COR-L47 (cell line): ENCODE measurements around the gene RAB6B.
A peak's percentile ranks its signal among the peaks of the same experiment; 100 is the strongest.

Source experiments
- DNase-seq: peaks from one replicate; lab custom pipeline; 2025; lab: John Stamatoyannopoulos, UW

Gene RAB6B

DNA sequence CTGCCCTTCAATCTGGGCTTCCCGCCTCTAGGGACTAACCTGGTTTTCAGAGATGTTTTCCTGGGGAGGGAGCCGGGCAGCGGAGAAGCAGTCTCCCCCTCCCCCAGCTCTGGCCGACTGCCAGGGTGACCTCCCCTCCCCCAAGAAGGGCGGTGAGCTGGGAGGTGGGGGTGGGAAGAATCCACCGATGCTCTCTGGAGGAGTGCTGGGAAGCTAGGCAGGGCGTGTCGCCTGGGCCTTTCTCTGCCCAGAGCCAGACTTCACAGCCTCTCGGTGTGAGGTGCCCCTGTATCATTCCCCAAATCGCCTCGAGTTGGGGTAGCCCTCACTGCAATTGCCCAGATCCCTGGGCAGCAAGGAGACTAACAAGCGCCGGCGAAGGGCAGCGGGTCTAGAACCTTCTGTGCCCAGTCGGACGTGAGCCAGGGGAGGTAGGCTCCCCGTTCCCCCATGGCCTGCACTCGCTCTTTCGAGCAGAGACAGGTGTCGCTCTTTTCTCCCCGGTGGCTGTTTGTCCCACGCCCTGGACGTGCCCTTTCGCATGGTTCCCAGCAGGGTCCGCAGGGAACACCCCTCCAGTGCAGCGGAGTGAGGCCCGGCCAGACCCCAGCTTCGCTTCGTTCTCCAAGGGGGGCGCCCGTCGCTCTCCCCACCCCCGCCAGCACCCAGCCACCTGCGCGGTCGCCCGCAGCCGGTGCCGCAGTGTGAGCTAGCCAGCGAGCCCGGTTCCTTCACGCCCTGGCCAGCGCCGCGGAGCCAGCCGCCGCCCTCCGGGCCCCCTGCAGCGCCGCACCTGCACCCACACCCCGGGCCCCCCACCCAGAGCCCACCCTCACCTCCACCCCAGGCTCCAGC is 1.1 kb downstream of the RAB6B start:
- peak; percentile 63 for DNase-seq

DNA sequence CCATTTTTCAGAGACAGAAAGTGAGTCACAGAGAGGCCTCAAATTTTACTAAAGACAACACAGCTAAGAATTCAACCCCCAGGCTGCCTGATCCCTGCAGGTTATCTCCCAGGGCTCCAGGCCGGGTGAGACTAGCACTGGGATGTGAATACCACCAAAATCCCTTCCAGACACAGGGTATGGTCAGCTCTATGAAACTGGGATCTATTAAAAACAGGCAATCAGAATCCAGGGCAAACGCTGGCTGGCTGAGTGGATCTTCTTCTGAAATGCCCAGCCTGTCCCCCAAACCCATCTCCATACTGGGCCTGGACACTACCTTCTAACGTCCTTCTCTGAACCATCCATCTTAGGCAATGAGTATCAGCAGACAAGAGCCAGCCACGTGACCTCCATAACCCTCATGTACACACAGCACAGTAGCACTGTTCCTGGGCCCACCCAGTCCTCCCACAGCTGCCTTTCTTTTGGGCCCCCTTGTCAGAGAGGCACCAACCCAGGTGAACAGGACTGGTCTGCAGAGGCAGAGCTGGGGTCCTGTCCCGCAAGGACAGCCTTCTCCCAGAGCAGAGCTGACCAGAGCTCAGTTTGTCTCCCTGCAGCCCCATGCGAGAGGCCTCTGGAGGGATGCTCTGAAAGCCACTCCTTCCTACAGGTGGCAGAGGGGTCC is 1.9 kb downstream of the RAB6B start:
- DNase-seq, result no peak

DNA sequence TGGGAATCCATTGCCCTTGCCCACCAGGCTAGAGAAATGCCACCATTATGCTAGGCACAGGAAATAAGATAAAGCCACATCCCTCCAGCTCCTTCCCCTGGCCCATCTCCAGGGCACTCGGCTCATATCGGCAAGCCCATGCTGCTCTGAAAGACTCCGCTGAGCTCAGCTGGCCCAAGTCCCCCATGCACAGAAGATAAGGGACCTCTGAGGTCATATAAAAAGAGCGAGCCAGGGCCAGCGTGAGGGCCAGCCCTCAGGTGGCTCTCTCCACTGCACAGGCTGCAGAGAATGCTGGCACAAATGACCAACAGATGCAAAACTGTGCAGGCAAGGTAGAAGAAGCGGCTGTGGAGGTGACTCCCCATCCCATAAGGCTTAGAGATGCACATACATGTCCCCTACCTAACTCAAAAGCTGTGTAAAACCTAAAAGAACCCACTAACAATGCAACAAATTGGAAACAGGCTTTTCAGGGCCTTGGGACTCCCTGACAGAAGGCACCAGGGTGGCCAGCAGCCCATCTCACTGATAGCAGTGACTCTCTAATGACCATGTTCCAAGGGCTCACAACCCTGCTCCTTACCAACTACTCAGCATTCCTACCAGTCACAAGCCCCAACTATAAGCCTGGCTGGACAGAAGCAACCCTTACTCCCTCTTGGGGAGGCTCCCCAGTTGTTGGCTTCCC is 3.0 kb downstream of the RAB6B start:
- DNase-seq, result no peak

DNA sequence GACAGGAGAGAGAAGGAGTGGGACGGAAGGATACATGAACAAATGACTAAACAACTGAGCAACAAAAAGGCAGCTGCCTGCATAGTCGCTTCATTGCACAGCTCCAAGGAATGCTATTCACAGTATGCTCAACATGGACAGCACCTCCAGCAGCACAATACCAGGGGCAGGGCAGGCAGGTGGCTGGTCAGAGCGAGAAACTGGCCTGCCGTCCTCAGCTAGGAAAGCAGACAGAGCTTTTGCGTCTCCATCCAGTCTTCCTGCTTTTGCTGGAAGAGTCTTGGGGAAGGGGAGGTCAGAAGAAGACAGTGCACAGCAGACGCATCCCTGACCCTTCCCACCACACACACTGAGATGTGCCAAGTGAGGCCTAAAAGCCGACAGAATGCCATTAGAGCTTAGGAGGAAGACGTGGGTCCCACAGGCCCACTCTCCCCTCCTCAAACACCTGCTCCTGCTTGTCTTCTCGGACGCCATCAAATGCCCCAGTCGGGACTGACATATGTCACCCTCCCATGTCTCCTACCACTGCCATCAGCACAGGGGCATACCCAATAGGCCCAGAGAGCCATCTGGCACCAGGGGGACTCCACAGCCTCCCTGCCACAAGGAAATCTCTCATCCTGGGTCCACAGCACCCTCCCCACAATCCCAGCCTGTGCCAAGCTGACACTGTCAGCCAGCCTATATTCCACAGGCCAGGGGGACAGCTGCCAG is 3.9 kb downstream of the RAB6B start:
- no peak for DNase-seq

DNA sequence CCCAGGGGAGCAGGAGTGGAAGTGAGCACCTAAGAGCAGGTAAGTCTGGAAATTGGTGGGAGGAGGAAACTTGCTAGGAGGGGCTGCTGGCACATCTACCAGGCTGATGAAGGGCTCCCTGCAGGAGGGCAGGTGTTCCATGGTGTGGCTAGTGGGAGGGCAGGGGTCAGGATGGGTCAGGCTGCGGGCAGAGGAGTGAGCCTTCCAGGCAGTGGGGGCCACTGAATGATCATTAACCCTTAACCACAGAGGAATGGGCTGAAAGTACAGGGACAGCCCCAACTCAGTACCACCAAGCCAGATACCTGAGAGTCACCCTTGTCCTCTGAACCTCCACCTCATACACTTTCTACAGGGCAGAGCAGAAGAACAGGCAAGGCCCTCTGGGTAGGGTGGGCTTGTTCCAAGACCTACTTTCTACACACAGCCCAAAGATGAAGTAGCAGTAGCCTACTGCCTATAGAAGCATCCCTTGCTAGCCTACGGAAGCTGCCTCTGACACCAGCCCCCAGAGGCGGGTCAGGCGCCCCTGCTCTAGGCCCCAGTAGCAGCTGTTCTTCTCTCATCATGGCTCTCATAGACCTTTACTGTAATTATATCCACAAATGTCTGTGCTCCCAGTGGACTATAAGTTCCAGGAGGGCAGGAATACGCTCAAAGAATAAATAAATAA is 4.6 kb downstream of the RAB6B start:
- DNase-seq, result no peak

- no peak for DNase-seq
Observed at GRCh38 chr3:133890037-133890436, 5.6 kb downstream of the RAB6B start.

DNA sequence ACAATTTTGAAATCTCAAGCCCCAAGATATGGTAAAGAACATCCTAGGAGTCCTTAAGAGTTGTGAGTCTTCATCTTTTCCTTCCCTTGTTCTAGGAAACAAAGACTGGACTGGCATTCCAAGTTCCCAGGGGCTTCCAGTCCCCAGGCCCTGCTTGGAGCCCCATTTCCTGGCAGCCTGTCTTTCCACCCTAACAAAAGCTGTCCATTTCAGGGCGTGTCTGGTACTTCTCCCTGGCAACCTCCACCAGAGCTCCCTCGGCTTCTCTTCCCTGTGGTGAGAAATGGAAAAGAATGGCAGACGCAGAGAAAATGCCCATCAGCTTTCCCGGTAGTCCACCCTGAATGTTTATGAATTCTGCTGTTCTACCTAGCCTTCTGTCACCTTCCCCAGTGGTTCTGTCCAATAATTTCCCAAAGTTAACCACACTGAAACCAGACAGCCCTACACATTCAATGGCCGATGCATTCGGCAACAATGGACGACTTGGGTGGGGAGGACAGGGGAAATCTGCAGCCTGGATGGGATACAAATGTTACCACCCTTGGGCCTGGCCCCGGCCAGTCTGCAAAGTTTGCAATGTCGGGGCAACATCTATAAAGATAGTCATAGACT is 6.8 kb downstream of the RAB6B start:
- DNase-seq, result peak; percentile 13

DNA sequence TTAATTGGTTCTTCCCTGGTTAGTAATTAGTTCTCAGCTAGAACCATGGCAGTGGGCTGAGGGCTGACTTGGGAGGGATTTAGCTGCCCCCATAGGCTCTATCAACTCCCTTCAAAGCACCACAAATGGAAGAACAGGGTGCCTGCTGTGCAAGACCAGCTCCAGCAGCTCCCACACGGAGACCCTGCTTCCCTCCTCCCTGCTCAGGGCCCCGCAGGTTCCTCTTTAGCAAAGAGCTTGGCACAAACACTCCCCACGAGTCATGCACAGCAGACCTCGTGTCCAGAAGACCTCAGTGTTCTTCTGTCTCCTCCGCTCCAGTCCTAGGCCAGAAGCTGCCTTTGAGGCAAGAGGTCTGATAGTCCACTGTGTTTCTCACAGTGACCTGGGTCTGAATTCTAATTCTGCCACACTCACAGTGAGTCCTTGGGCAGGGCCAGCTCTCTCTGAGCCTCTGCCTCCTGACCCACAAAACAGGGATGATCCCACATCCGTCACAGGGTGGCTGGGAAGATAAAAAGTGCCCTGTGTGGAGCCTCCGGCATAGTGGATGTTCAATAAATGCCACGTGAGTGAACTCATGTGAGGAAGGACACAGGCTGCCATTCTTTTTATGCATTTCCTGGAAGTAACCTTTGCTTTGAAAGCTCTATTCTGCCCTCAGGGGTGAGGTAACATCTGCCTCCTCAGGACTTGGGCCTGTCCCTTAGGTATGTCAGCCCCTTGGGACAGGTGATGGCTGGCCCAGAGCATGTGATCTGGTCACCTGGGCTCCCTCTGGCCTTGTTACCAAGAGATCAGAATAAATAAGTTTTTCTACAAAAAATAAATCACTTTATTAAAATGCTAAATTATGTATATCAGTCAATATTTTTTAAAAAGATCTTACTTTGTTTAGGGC is 7.6 kb downstream of the RAB6B start:
- peak; percentile 67 for DNase-seq

- DNase-seq, result peak; percentile 64
Observed at GRCh38 chr3:133887074-133887802, 8.4 kb downstream of the RAB6B start.

DNA sequence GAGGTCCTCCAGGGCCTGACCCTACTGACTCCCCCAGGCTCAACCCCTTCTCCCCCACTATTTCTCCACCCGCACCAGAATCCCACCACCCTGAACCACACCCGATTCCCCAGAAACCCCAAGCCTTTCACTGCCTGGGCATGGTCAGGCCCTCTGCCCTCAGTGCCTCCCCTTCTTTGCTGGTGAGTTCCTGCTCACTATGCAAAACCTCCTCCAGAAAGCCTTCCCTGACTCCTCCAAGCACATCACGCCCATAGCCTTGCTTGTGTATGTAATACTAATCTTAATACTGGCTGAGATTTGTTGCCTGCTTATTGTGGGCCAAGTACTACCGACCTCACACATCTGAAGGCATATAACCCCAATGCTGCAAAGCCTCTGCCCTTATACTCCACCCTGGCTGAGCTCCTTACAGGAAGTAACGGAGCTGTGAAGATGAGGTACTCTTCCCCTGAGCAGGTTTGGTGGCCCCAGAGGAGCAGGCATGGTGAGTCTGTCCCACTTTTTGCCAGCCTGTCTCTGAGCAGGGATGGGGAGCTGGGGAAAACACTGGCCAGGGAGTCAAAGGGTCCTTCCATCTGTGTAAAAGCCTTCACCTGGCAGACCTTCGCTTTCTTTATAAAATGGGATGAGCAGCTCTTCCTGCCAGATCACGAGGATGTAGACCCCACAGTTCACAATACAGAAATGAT is 9.5 kb downstream of the RAB6B start:
- DNase-seq, result no peak

DNA sequence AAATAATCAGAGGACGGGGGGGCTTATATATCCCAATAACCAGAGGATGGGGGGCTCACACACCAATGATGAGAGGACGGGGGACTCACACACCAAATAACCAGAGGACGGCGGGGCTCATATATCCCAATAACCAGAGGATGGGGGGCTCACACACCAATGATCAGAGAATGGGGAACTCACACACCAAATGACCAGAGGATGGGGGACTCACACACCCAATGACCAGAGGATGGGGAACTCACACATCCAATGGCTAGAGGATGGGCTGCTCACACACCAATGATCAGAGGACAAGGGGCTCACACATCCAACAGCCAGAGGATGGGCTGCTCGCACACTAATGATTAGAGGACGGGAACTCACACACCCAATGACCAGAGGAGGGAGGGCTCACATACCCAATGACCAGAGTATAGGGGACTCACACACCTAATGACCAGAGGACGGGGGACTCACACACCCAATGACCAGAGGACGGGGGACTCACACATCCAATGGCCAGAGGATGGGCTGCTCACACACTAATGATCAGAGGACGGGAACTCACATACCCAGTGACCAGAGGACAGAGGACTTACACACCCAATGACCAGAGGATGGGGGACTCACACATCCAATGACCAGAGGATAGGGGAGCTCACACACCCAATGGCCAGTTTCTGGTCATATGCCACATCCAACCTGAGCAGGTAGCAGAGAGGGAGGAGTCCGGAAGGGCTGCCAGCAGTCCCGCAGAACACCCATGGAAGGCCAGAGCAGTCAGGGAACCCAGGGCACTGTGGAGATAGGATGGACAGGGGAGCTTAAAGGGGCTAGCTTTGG is 10.6 kb downstream of the RAB6B start:
- DNase-seq, result no peak

GRCh38 chr3:133884054-133884886 is 11.4 kb downstream of the RAB6B start:
- no peak for DNase-seq

DNA sequence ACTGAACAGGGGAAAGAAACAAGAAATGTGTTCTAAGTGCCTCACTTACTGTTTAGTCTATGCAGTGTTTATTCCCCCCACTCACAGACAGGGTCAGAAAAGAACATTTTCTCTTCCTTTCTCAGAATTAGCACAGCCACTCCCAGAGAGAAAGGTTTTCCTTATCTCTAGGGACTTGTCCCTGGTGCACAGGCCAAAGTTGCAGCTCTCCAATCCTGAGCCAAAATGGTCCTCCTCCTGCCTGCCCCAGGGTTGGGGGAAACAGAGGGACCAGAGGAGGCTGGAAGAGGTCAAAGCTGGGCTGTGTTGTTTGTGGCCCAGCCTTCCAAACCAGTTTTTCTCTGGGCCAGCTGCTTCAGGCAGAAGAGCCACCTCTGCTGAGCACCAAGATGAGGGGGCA is 12.0 kb downstream of the RAB6B start:
- no peak for DNase-seq

DNA sequence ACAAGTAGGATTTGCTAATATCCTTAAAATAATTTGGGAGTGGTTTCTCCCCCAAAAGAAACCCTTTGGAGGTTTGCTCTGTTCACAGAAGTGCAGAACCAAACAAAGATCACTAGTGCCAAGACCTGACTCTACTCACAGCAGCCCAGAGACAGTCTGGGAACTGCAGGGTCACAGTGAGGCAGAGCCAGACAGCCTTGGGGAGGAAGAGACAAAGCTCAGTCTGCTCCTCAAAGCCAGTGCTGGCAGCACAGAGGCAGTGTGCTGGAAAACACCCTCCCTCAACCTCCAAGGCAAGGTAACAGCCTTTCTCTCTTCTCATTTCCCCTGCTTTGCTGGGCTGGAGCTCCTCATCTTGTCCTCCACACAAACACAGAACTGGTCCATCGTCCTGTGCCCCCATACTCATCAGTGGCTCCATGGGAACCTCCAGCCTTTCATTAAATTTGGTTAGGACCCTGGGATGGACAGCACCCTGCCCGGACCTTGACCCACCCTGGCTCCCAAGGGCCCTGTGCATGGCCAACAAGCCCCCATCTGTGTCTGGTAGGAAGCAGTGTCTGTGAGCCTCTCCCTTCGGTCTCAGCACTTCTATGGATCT is 12.6 kb downstream of the RAB6B start:
- no peak for DNase-seq

DNA sequence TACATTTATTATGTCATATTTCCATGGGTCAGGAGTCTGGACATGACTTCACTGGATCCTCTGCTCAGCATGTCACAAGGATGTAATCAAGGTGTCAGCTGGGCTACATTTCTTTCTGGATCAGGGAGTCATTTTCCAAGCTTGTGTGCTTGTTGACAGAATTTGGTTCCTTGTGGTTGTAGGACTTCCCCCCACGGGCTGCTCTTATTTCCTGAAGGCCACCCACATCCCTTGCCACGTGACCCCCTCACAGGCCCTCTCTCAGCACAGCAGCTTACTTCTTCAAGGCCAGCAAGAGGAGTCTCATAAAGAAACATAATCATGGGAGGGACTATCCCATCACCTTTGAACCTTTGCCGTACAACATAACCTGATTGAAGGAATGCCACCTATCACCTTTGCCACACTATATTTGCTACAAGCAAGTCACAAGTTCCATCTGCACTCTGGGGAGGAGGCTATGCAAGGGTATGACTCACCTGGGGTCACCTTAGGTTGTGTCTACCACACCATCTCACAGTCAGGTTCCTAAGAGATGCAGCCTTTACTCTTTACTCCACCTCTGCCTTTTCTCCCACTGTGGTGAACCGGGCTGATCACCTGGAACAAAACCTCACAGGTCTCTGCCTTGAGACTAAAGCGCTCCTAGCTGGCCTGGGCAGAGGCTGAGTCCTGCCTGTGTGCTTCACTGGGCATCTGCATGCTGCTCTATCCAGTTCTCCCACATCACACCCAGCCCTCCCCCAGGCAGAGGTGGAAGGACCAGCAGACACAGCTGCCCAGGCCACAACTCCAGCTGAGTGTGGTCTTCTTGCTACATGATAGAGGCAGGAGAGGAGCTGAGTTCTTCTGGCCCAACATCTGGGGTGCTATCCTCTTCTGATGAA is 13.5 kb downstream of the RAB6B start:
- DNase-seq, result no peak

GRCh38 chr3:133881492-133881891 is 14.2 kb downstream of the RAB6B start:
- DNase-seq, result no peak
